ENCODE data around the gene URAD. TPM values are rescaled to one million over a fixed set of nuclear protein-coding genes. Genes with fewer than 3 reads are reported as not detected.

Gene URAD
- total and polyA plus RNA-seq, 12 donors, result not detected

DNA sequence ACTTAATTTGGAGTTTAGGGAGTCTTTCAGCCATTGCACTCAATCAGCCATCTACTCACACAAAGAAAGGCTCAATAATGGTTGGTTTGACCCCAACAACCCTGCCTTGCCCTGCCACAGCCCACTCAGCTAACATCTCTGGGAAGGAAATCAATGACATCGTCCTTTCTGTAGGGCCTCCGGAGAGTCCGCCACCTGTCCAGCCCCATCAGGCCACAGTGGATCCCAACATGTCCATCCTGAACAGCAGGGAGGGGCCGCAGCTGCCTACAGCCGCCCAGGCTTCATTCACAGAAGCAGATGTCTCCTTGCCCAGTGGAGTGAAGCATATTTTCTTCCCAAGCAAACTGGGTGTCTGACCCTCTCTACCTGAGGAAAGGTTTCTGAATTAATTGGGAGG is 15.2 kb downstream of the URAD start:
- H3K27me3 ChIP-seq, result peaks cover 85% of the 10 kb centered on the region

GRCh38 chr13:27972478-27972820 is 16.0 kb downstream of the URAD start:
- H3K9me3 ChIP-seq (replicated peaks in 1 of 3), result no peaks in the 10 kb centered on the region
- WGBS, 4 donors, result 51 to 72% (median 68%) methylated on average over 2 of the region's 2 CpGs
- intact Hi-C loops (cut with DNase I), result no loop called here
- H3K4me1 ChIP-seq (replicated peaks in 1 of 2), result no peaks in the 10 kb centered on the region
- peaks cover 85% of the 10 kb centered on the region for H3K27me3 ChIP-seq
- no peak overlapping the region for H3K4me3 ChIP-seq
- TF ChIP-seq POLR2A (IDR thresholded peaks at IDR 0.05) (no peak), CTCF (IDR thresholded peaks at IDR 0.05) (no peak)
- no peak for DNase-seq
- no peak overlapping the region for H3K27ac ChIP-seq
- H3K36me3 ChIP-seq (replicated peaks in 1 of 2), result no peaks in the 10 kb centered on the region

More for the DNA sequence above, 15.2 kb downstream of the URAD start:
- Histone ChIP-seq H3K27ac (no peak overlapping the region), H3K4me3 (no peak overlapping the region), H3K9me3 (replicated peaks in 1 of 3) (no peaks in the 10 kb centered on the region), H3K36me3 (replicated peaks in 1 of 2) (no peaks in the 10 kb centered on the region), H3K4me1 (replicated peaks in 1 of 2) (no peaks in the 10 kb centered on the region)
- WGBS, 4 donors, result 33 to 46% (median 42%) methylated on average over 5 of the region's 5 CpGs
- no peak for DNase-seq
- intact Hi-C loops (cut with DNase I), result no loop called here
- no peak for TF ChIP-seq CTCF (IDR thresholded peaks at IDR 0.05)
- TF ChIP-seq POLR2A (IDR thresholded peaks at IDR 0.05), result no peak

- intact Hi-C loops (cut with DNase I), result no loop called here
These were observed 16.6 kb downstream of the URAD start for GRCh38 chr13:27971776-27972477.

DNA sequence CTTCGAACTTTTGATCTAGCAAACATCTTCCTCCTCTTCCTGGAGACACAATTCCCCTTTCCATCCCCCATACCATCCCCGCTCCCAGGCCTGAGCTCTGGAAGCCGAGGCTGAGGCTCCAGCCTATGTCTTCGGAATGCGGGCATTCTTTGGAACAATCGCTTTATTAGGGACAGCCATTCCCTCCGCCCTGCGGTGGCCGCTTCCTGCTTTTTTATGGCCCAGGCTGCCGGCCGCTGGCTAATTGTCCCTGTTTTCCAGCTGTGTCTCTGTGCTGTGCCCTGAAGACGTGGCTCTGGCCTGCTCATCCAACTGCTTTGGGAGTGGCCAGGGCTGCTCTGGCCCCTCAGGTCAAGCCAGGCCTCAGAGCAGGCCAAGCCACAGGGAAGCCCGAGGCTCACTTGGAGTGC is 17.3 kb downstream of the URAD start:
- peaks cover 86% of the 10 kb centered on the region for H3K27me3 ChIP-seq
- H3K27ac ChIP-seq, result no peak overlapping the region
- H3K4me3 ChIP-seq, result no peak overlapping the region
- H3K36me3 ChIP-seq (replicated peaks in 1 of 2), result no peaks in the 10 kb centered on the region
- no peak for TF ChIP-seq POLR2A (IDR thresholded peaks at IDR 0.05)
- no peak for TF ChIP-seq CTCF (IDR thresholded peaks at IDR 0.05)
- intact Hi-C loops (cut with DNase I), result no loop called here
- 43 to 53% (median 49%) methylated on average over 12 to 13 of the region's 13 CpGs for WGBS, 4 donors
- no peaks in the 10 kb centered on the region for H3K9me3 ChIP-seq (replicated peaks in 1 of 3)
- no peak for DNase-seq
- no peaks in the 10 kb centered on the region for H3K4me1 ChIP-seq (replicated peaks in 1 of 2)

More at GRCh38 chr13:27971776-27972477, 16.6 kb downstream of the URAD start:
- H3K4me1 ChIP-seq (replicated peaks in 1 of 2), result no peaks in the 10 kb centered on the region
- no peaks in the 10 kb centered on the region for H3K9me3 ChIP-seq (replicated peaks in 1 of 3)
- H3K27ac ChIP-seq, result no peak overlapping the region
- no peak overlapping the region for H3K4me3 ChIP-seq
- 50 to 68% (median 57%) methylated on average over 6 to 7 of the region's 7 CpGs for WGBS, 4 donors
- no peak for TF ChIP-seq POLR2A (IDR thresholded peaks at IDR 0.05)
- no peak for TF ChIP-seq CTCF (IDR thresholded peaks at IDR 0.05)
- H3K27me3 ChIP-seq, result peaks cover 85% of the 10 kb centered on the region
- DNase-seq, result no peak
- H3K36me3 ChIP-seq (replicated peaks in 1 of 2), result no peaks in the 10 kb centered on the region

All from adrenal gland (tissue), 12 donors.